ENCODE data around the gene TTI1.

TTI1 gene

GRCh38 chr20:38033330-38034107, at the start of gene TTI1, which contains the start of gene RPRD1B:
Gene TTI1 (minus strand): TSS chr20:38033456. CDS start chr20:38013816, 19,640 bp downstream.
Gene RPRD1B (plus strand): TSS chr20:38033746. CDS start chr20:38033948, 202 bp downstream.
- peak; percentile 96 for DNase-seq (ENCODE audit: low spot score)

- no peak for DNase-seq (ENCODE audit: low spot score)
Measured at GRCh38 chr20:38082894-38083293, 49.6 kb upstream of the TTI1 start.

- no peak for DNase-seq (ENCODE audit: low spot score)
Measured at GRCh38 chr20:38081575-38081974, 48.3 kb upstream of the TTI1 start.

- no peak for DNase-seq (ENCODE audit: low spot score)
Measured at GRCh38 chr20:38079353-38079752, 46.1 kb upstream of the TTI1 start.

GRCh38 chr20:38078084-38078483, 44.8 kb upstream of the TTI1 start:
- no peak for DNase-seq (ENCODE audit: low spot score)

GRCh38 chr20:38076548-38076947, 43.3 kb upstream of the TTI1 start:
- DNase-seq (ENCODE audit: low spot score), result no peak

GRCh38 chr20:38075161-38075998, 42.1 kb upstream of the TTI1 start:
- DNase-seq (ENCODE audit: low spot score), result no peak

GRCh38 chr20:38073307-38074071, 40.2 kb upstream of the TTI1 start:
- no peak for DNase-seq (ENCODE audit: low spot score)

GRCh38 chr20:38072898-38073297, 39.6 kb upstream of the TTI1 start:
- no peak for DNase-seq (ENCODE audit: low spot score)

- no peak for DNase-seq (ENCODE audit: low spot score)
Measured at GRCh38 chr20:38067717-38068365, 34.6 kb upstream of the TTI1 start.

- no peak for DNase-seq (ENCODE audit: low spot score)
Measured at GRCh38 chr20:38066969-38067716, 33.9 kb upstream of the TTI1 start.

GRCh38 chr20:38065764-38066375, 32.6 kb upstream of the TTI1 start:
- no peak for DNase-seq (ENCODE audit: low spot score)

GRCh38 chr20:38063911-38064530, 30.8 kb upstream of the TTI1 start:
- DNase-seq (ENCODE audit: low spot score), result no peak

GRCh38 chr20:38062890-38063289, 29.6 kb upstream of the TTI1 start:
- no peak for DNase-seq (ENCODE audit: low spot score)

GRCh38 chr20:38061109-38061508, 27.9 kb upstream of the TTI1 start:
- DNase-seq (ENCODE audit: low spot score), result no peak

GRCh38 chr20:38060536-38060935, 27.3 kb upstream of the TTI1 start:
- no peak for DNase-seq (ENCODE audit: low spot score)

GRCh38 chr20:38059832-38060231, 26.6 kb upstream of the TTI1 start:
- DNase-seq (ENCODE audit: low spot score), result no peak

- DNase-seq (ENCODE audit: low spot score), result peak; percentile 75
Measured at GRCh38 chr20:38057351-38057972, 24.2 kb upstream of the TTI1 start.

- DNase-seq (ENCODE audit: low spot score), result no peak
Measured at GRCh38 chr20:38055848-38056247, 22.6 kb upstream of the TTI1 start.

GRCh38 chr20:38055294-38055693, 22.0 kb upstream of the TTI1 start:
- no peak for DNase-seq (ENCODE audit: low spot score)
